ENCODE measurements around the gene RIN3. TPM values are rescaled to one million over a fixed set of nuclear protein-coding genes. Genes with fewer than 3 reads are reported as not detected.
"Not testable (repeated sequence)": the region's sequence is repeated elsewhere in the genome, so short reads cannot be mapped to it uniquely, and the experiment has no call there.

RIN3 gene
- total RNA-seq, 4 donors from 2014 or later = 4.7 to 7.9 (median 6.6) TPM

DNA sequence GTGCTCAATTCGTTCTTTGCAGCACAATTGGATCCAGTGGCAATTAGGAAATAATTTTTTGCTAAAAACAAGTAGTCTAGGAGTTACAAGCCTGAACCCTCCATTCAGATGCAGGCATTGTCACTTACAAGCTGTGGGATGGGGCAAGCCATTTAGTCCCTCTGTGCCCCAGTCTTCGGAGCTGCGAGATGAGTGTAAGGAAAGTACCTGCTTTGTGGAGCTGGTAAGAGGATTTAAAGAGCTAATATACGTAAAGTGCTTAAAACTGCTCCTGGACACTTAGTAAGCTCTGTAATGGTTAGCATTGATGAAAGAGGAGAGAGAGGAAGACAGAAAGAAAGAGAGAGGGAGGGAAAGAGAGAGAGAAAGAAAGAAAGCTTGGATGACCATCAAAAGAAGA lies 122.3 kb downstream of the RIN3 start:
- no peak overlapping the region for H3K27ac ChIP-seq
- H3K9me3 ChIP-seq = no peaks in the 10 kb centered on the region
- H3K4me3 ChIP-seq (replicated peaks in 1 of 3) = no peak overlapping the region
- H3K27me3 ChIP-seq = no peaks in the 10 kb centered on the region
- no peaks in the 10 kb centered on the region for H3K4me1 ChIP-seq
- no peaks in the 10 kb centered on the region for H3K36me3 ChIP-seq
- TF ChIP-seq CTCF (IDR thresholded peaks at IDR 0.05) = no peak
- no peak for TF ChIP-seq POLR2A (IDR thresholded peaks at IDR 0.05)
- 83 to 90% methylated on average over 4 of the region's 4 CpGs for WGBS, 2 donors
- intact Hi-C loops (cut with DNase I) = no loop called here
- no peak for DNase-seq

DNA sequence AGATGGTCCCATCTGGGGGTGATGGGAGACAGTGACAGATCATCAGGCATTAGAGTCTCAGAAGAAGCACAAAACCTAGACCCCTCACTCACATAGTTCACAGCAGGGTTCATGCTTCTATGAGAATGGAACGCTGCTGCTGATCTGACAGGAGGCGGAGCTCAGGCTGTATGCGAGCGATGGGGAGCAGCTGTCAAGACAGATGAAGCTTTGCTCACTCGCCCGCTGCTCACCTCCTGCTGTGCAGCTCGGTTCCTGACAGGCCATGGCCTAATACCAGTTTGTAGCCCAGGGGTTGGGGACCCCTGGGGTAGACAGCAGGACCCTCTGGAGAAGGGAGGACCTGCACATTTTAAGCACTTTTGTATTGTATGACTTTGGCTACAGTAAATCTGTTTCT lies 123.6 kb downstream of the RIN3 start:
- H3K27ac ChIP-seq = no peak overlapping the region
- H3K36me3 ChIP-seq = no peaks in the 10 kb centered on the region
- 77 to 88% methylated on average over 7 of the region's 7 CpGs for WGBS, 2 donors
- H3K9me3 ChIP-seq = no peaks in the 10 kb centered on the region
- DNase-seq = no peak
- no peaks in the 10 kb centered on the region for H3K27me3 ChIP-seq
- intact Hi-C loops (cut with DNase I) = no loop called here
- H3K4me1 ChIP-seq = no peaks in the 10 kb centered on the region
- no peak overlapping the region for H3K4me3 ChIP-seq (replicated peaks in 1 of 3)
- TF ChIP-seq CTCF (IDR thresholded peaks at IDR 0.05) (no peak), POLR2A (IDR thresholded peaks at IDR 0.05) (no peak)

DNA sequence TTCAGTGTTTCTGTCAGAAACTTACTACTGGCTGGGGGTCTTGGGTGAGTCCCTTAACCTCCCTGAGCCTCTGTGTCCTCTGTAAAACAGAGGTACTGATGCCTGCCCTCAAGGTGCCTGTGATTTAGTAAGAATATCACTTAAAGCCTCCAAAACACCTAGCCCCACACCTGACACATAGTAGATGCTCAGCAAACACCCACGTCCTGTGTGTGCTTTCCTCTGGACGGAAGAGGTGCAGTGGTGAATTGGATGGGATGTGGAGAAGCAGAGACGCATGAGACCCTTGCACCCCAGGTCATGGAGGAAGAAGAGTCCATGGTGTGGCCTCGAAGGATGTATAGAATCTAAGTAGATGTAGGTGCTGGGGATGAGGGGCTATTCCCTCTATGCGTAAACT lies 124.3 kb downstream of the RIN3 start:
- no peaks in the 10 kb centered on the region for H3K9me3 ChIP-seq
- 93 to 95% methylated on average over 5 of the region's 5 CpGs for WGBS, 2 donors
- TF ChIP-seq CTCF (IDR thresholded peaks at IDR 0.05) (no peak), POLR2A (IDR thresholded peaks at IDR 0.05) (no peak)
- no peaks in the 10 kb centered on the region for H3K27me3 ChIP-seq
- no peaks in the 10 kb centered on the region for H3K36me3 ChIP-seq
- no peak for DNase-seq
- no peak overlapping the region for H3K4me3 ChIP-seq (replicated peaks in 1 of 3)
- no peaks in the 10 kb centered on the region for H3K4me1 ChIP-seq
- H3K27ac ChIP-seq = no peak overlapping the region
- intact Hi-C loops (cut with DNase I) = no loop called here

DNA sequence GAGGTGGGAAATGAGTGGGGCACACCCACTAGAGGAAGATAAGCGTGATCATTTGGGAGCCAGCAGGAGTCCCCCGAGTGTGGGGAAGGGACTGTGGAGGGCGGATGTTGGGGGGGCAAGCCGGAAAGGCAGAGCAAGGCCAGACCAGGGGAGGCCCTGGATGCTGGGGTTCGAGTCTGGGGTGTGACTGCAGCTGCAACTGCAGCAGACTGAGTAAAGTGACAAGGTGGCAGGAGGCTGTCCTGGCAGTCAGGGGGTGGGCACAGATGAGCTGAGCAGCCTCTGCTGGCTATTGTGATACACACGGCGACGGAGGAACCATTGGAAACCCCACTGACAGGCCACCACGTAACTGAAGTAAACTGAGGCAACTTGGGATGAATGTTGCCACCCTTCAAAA lies 124.7 kb downstream of the RIN3 start:
- TF ChIP-seq POLR2A (IDR thresholded peaks at IDR 0.05) (no peak), CTCF (IDR thresholded peaks at IDR 0.05) (no peak)
- H3K36me3 ChIP-seq = no peaks in the 10 kb centered on the region
- H3K4me1 ChIP-seq = no peaks in the 10 kb centered on the region
- intact Hi-C loops (cut with DNase I) = no loop called here
- no peak for DNase-seq
- no peak overlapping the region for H3K27ac ChIP-seq
- H3K9me3 ChIP-seq = no peaks in the 10 kb centered on the region
- H3K4me3 ChIP-seq (replicated peaks in 1 of 3) = no peak overlapping the region
- 87 to 92% methylated on average over 9 of the region's 9 CpGs for WGBS, 2 donors
- H3K27me3 ChIP-seq = no peaks in the 10 kb centered on the region

DNA sequence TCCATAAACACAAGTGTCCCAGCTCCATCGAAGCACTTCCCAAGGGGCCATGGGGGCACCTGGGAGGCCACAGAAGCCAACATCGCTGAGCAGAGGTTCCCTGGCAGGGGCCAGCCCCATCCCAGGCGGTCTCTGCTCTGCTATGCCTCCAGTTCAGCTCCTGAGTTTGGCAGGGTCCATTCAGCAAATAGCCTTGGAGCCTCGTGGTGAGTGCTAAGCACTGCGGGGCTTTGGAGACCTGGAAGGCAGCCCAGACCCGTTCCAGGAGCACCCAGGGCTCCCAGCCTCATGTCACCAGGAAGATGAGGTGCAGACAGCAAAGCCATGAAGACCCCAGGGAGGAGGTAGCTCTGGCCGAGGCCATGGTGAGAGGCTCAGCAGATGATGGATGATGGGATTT lies 125.3 kb downstream of the RIN3 start:
- TF ChIP-seq CTCF (IDR thresholded peaks at IDR 0.05) = no peak
- TF ChIP-seq POLR2A (IDR thresholded peaks at IDR 0.05) = no peak
- H3K27ac ChIP-seq = no peak overlapping the region
- no peaks in the 10 kb centered on the region for H3K27me3 ChIP-seq
- no peak for DNase-seq
- no peaks in the 10 kb centered on the region for H3K9me3 ChIP-seq
- no peaks in the 10 kb centered on the region for H3K4me1 ChIP-seq
- intact Hi-C loops (cut with DNase I) = no loop called here
- H3K36me3 ChIP-seq = no peaks in the 10 kb centered on the region
- no peak overlapping the region for H3K4me3 ChIP-seq (replicated peaks in 1 of 3)
- 52% methylated on average over 6 to 7 of the region's 7 CpGs for WGBS, 2 donors

DNA sequence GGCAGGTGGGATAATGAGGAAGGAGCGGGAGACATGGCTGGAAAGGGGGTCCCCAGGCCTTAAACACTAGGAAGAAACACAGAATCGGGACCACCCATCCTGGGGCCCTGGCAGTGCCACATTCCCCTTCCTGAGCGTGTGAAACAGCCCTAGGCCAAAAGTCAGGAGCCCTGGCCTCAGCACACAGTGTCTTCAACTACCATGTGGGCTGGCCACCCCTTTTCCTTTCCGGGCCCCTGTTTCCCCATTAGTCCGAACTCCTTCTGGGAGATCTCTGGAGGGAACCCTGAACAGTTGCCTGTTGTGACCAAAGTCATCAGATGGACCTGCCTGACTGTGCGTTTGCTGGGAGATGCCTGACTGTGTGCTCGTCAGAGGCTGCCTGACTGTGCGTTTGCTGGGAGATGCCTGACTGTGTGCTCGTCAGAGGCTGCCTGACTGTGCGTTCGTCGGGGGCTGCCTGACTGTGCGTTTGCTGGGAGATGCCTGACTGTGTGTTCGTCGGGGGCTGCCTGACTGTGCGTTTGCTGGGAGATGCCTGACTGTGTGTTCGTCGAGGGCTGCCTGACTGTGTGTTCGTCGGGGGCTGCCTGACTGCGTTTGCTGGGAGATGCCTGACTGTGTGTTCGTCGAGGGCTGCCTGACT lies 126.0 kb downstream of the RIN3 start:
- DNase-seq; intact Hi-C loops (cut with DNase I); H3K36me3 ChIP-seq; H3K27ac ChIP-seq; H3K4me1 ChIP-seq; H3K4me3 ChIP-seq (replicated peaks in 1 of 3); H3K27me3 ChIP-seq; H3K9me3 ChIP-seq: not testable (repeated sequence)
- WGBS, 2 donors = 87 to 92% methylated on average over 7 to 23 of the region's 23 CpGs
